Measurements from ENCODE around the gene TBC1D24. TPM values are rescaled to one million over a fixed set of nuclear protein-coding genes. Genes with fewer than 3 reads are reported as not detected.

Gene TBC1D24
- total and polyA plus RNA-seq, 9 of the 15 experiments (the other 6 are each of a cell fraction or from before 2014, with no cell fraction given) = 1.7 to 22.6 (median 7.2) TPM

GRCh38 chr16:2497116-2497630 lies 22.2 kb downstream of the TBC1D24 start (continued):
- TF ChIP-seq ZNF263 (CRISPR knock-in tag; IDR thresholded peaks at IDR 0.05; ENCODE audit: borderline replicate concordance) (peak; percentile 55; the same call in 1 of the 2 replicates), EWSR1 (IDR thresholded peaks at IDR 0.05; ENCODE audit: borderline replicate concordance, low read depth, partially characterized antibody) (no peak), GTF2A2 (tag; IDR thresholded peaks at IDR 0.05) (no peak), CBX5 (IDR thresholded peaks at IDR 0.05; ENCODE audit: borderline replicate concordance, low read depth) (no peak), ARNT (IDR thresholded peaks at IDR 0.05) (no peak), BCL6 (CRISPR knock-in tag; IDR thresholded peaks at IDR 0.05) (no peak), ATF1 (CRISPR knock-in tag; IDR thresholded peaks at IDR 0.05) (no peak), ATF1 (tag; IDR thresholded peaks at IDR 0.05) (peak; percentile 33; the same call in 1 of the 2 replicates), ARID2 (IDR thresholded peaks at IDR 0.05) (0 out of 2 replicates have a peak, but pooled peaks have one; percentile 14), ZNF197 (CRISPR knock-in tag; IDR thresholded peaks at IDR 0.05; ENCODE audit: low read depth) (no peak), HOXB6 (CRISPR knock-in tag; IDR thresholded peaks at IDR 0.05; ENCODE audit: borderline replicate concordance) (no peak), HMGXB4 (CRISPR knock-in tag; IDR thresholded peaks at IDR 0.05) (no peak), TRIM24 (IDR thresholded peaks at IDR 0.05) (no peak), GTF2F1 (IDR thresholded peaks at IDR 0.05; ENCODE audit: low read depth, low read length) (no peak), KLF13 (tag; IDR thresholded peaks at IDR 0.05; ENCODE audit: borderline replicate concordance, low read depth) (peak; percentile 46; the same call in 1 of the 2 replicates), TBL1XR1 (IDR thresholded peaks at IDR 0.05; ENCODE audit: low read length in 2 of 2) (peak in 1 of 2 experiments; percentile 31; a peak in 1 of 4 replicates), CHD4 (IDR thresholded peaks at IDR 0.05; ENCODE audit: insufficient read depth, insufficient replicate concordance, low read depth, low read length, poor library complexity, severe bottlenecking) (no peak), RAD21 (CRISPR knock-in tag; conservative IDR thresholded peaks at IDR 0.05 in 1 of 2, IDR thresholded peaks at IDR 0.05 in 1 of 2) (peak; percentile 51 to 78), ELF2 (CRISPR knock-in tag; IDR thresholded peaks at IDR 0.05) (no peak), SRF (CRISPR knock-in tag; IDR thresholded peaks at IDR 0.05) (no peak), ZBTB7A (IDR thresholded peaks at IDR 0.05; ENCODE audit: borderline replicate concordance, control insufficient read depth, low read depth, low read length) (peak; percentile 62; the same call in 1 of the 2 replicates), SRSF7 (optimal IDR thresholded peaks at IDR 0.05; ENCODE audit: low read depth, low read length) (no peak), ZBTB2 (IDR thresholded peaks at IDR 0.05) (no peak), ZNF696 (CRISPR knock-in tag; conservative IDR thresholded peaks at IDR 0.05) (no peak), PHB2 (IDR thresholded peaks at IDR 0.05; ENCODE audit: low read depth) (no peak), MLX (CRISPR knock-in tag; conservative IDR thresholded peaks at IDR 0.05) (no peak), MYNN (IDR thresholded peaks at IDR 0.05) (0 out of 2 replicates have a peak, but pooled peaks have one; percentile 32), MYNN (CRISPR knock-in tag; IDR thresholded peaks at IDR 0.05) (no peak)
